ENCODE results near the gene JUNB.
A peak's percentile ranks its signal among the peaks of the same experiment; 100 is the strongest.

Gene JUNB

DNA sequence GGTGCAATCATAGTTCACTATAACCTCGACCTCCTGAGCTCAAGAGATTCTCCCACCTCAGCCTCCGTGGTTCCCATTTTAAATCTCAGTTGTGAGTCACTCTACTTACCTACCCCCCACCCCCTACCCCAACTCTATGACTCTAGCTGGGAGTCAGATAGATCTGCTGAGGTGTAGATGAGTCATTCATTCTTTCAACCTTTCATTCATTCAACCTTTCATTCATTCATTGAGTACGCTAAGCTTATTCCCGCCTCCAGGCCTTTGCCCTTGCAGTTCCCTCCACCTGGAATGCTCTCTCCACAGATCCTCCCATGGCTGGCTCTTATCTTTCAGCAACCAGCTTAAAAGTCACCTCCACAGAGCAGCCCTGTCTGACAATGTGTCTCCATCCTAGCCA, 45.9 kb downstream of the JUNB start:
- H3K36me3 ChIP-seq (replicated peaks; ENCODE audit: low read depth, low read length) = peaks cover 8% of the 10 kb centered on the region
- H3K79me2 ChIP-seq (ENCODE audit: low read length) = peaks cover 3% of the 10 kb centered on the region; the same call in 1 of the 2 replicates
- H3K4me3 ChIP-seq (ENCODE audit: low read length) = no peak overlapping the region
- H3K27ac ChIP-seq (ENCODE audit: low read length) = no peak overlapping the region
- no peak overlapping the region for H3K9ac ChIP-seq (ENCODE audit: low read length)
- no peaks in the 10 kb centered on the region for H3K9me3 ChIP-seq (ENCODE audit: insufficient read depth, low read length)
- no peak overlapping the region for H3K4me2 ChIP-seq (ENCODE audit: low read length)
- peaks cover 27% of the 10 kb centered on the region for H3K4me1 ChIP-seq (ENCODE audit: low read length)
- no peak overlapping the region for H2AFZ ChIP-seq (ENCODE audit: low read depth, low read length)
- H3K27me3 ChIP-seq (ENCODE audit: low read depth, low read length) = peaks cover 12% of the 10 kb centered on the region
- H4K20me1 ChIP-seq (ENCODE audit: insufficient read depth, low read length) = 0 out of 2 replicates have a peak, but pooled peaks cover 6% of the 10 kb centered on the region
- no peak for TF ChIP-seq EZH2phosphoT487 (IDR thresholded peaks at IDR 0.05; ENCODE audit: low read depth)
- TF ChIP-seq, protein P1, sequence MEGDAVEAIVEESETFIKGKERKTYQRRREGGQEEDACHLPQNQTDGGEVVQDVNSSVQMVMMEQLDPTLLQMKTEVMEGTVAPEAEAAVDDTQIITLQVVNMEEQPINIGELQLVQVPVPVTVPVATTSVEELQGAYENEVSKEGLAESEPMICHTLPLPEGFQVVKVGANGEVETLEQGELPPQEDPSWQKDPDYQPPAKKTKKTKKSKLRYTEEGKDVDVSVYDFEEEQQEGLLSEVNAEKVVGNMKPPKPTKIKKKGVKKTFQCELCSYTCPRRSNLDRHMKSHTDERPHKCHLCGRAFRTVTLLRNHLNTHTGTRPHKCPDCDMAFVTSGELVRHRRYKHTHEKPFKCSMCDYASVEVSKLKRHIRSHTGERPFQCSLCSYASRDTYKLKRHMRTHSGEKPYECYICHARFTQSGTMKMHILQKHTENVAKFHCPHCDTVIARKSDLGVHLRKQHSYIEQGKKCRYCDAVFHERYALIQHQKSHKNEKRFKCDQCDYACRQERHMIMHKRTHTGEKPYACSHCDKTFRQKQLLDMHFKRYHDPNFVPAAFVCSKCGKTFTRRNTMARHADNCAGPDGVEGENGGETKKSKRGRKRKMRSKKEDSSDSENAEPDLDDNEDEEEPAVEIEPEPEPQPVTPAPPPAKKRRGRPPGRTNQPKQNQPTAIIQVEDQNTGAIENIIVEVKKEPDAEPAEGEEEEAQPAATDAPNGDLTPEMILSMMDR (IDR thresholded peaks at IDR 0.05; ENCODE audit: low read depth, low read length) = no peak

DNA sequence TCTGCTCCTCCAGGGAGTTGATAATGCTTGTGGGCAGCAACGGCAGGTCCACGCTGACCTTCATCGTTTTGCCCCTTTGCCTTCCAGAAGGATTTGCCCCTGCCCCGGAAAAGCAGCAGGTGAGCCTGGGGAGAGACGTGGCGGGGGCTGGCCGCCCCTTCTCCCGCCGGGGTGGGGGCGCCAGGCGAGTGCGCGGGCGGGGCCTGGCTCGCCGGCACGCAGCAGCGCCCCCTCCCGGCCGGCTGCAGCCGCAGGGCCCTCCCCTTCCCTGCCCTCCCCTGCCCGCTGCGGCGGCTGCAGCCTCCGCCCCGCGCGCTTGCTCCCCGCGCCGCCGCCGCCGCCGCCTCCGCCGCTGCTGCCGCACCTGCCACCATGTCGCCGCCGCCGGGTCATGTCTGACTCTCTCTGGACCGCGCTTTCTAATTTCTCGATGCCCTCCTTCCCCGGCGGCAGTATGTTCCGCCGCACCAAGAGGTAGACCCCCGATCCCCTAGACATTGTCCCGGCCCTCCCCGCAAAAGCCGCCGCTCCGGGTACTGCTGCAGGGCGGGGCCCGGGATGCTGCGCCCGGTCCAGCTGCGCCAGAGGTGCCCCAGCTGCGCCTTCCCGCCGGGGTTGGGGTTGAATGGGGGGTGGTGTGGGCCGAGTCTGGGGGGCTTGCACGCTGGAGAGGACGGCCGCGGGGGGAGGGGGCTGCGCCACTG, 47.0 kb downstream of the JUNB start, which contains the start of gene MAST1:
MAST1 (plus strand) TSS at position 334 of the 704 bp plus-strand sequence; CDS start at position 392, 58 bp downstream.
- Histone ChIP-seq H3K4me3 (ENCODE audit: low read length) (peak within 1 kb of the TSS; percentile 92), H4K20me1 (ENCODE audit: insufficient read depth, low read length) (0 out of 2 replicates have a peak, but pooled peaks cover 6% of the 10 kb centered on the region)

DNA sequence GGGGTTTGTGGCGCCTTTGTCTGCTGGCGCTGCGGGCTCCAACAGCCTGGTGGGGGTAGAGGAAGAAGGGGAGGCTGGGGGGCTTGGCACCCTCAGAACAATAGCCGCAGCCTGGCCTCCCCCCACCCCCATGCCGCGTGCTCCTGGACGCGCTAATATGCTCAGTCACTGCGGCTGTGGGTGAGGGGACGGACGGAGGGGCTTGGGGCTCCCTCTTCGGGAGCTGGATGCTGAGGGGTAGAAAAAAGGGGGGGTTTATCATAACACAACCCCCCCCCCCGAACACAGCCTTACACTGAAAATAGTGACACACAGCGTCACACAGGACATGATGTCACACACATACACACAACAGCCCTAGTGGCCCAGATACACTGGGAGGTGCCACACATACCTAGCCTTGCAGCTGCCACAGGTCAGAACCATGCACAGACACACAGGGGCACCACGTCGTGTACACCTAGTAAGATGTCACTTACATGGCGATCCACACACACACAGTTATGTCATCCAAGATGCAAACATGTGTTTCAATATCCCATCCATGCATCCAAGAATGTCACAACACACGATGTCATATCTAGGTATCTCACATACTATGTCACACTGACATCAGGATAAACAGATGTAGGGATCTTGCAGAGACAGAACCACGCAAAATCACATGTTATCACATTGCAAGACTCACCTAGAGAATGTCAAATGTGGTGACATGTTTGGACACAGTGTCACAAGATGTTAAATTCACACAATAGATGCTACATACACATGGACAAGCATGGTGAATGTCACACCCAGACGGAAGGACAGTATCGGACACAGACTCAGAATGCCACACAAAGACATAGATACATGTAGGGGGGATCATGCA, 47.8 kb downstream of the JUNB start:
- Histone ChIP-seq H3K27me3 (ENCODE audit: low read depth, low read length) (peaks cover 12% of the 10 kb centered on the region), H3K4me3 (ENCODE audit: low read length) (peak overlapping the region; percentile 92), H3K27ac (ENCODE audit: low read length) (no peak overlapping the region), H3K9ac (ENCODE audit: low read length) (peak overlapping the region; percentile 76), H3K9me3 (ENCODE audit: insufficient read depth, low read length) (no peaks in the 10 kb centered on the region), H3K4me1 (ENCODE audit: low read length) (peaks cover 19% of the 10 kb centered on the region), H4K20me1 (ENCODE audit: insufficient read depth, low read length) (0 out of 2 replicates have a peak, but pooled peaks cover 6% of the 10 kb centered on the region), H3K36me3 (replicated peaks; ENCODE audit: low read depth, low read length) (peaks cover 10% of the 10 kb centered on the region), H3K79me2 (ENCODE audit: low read length) (peaks cover 3% of the 10 kb centered on the region; the same call in 1 of the 2 replicates), H2AFZ (ENCODE audit: low read depth, low read length) (0 out of 2 replicates have a peak overlapping the region, but pooled peaks have one; percentile 8), H3K4me2 (ENCODE audit: low read length) (peak overlapping the region; percentile 76)
- TF ChIP-seq, protein P1 (IDR thresholded peaks at IDR 0.05; ENCODE audit: low read depth, low read length) = no peak
- no peak for TF ChIP-seq EZH2phosphoT487 (IDR thresholded peaks at IDR 0.05; ENCODE audit: low read depth)

More for the DNA sequence above, 47.0 kb downstream of the JUNB start, which contains the start of gene MAST1:
- Histone ChIP-seq H3K9ac (ENCODE audit: low read length) (peak within 1 kb of the TSS; percentile 76), H3K79me2 (ENCODE audit: low read length) (peaks cover 3% of the 10 kb centered on the region; the same call in 1 of the 2 replicates), H3K4me2 (ENCODE audit: low read length) (peak within 1 kb of the TSS; percentile 80), H3K27ac (ENCODE audit: low read length) (no peak within 1 kb of the TSS), H3K4me1 (ENCODE audit: low read length) (peaks cover 21% of the 10 kb centered on the region), H3K27me3 (ENCODE audit: low read depth, low read length) (peaks cover 12% of the 10 kb centered on the region), H3K9me3 (ENCODE audit: insufficient read depth, low read length) (no peaks in the 10 kb centered on the region), H3K36me3 (replicated peaks; ENCODE audit: low read depth, low read length) (peaks cover 10% of the 10 kb centered on the region), H2AFZ (ENCODE audit: low read depth, low read length) (peak within 1 kb of the TSS; percentile 77)
- TF ChIP-seq EZH2phosphoT487 (IDR thresholded peaks at IDR 0.05; ENCODE audit: low read depth) = no peak
- TF ChIP-seq, protein P1 (IDR thresholded peaks at IDR 0.05; ENCODE audit: low read depth, low read length) = peak; percentile 52
